Tibial nerve (tissue), 4 donors: ENCODE measurements around the gene GAA. TPM values are rescaled to one million over a fixed set of nuclear protein-coding genes. Genes with fewer than 3 reads are reported as not detected.

Experiments used
- DNase-seq, 2 donors: peaks; one replicate each; pipeline ENCODE4 v3.0.0-alpha.2; 2019; ENCODE audit warnings: low spot score in 2 of 2
- H3K27ac ChIP-seq, 4 donors: fragments of 200-600 bp; sonication (generic) in 3 of 4; one replicate each; pipeline ENCODE4 v1.5.1; 2017 to 2019; ENCODE audit warnings: mild to moderate bottlenecking in 1 of 4
- H3K27me3 ChIP-seq, 2 donors: fragments of 200-600 bp; sonication (generic) in 1 of 2; one replicate each; pipeline versions ENCODE4 v1.5.1 to v1.6.0; 2017 to 2019
- H3K36me3 ChIP-seq, 3 donors: fragments of 200-600 bp; sonication (generic); one replicate each; pipeline ENCODE4 v1.5.1; 2018 to 2019
- H3K4me1 ChIP-seq, 4 donors: fragments of 200-600 bp; sonication (generic) in 3 of 4; one replicate each; pipeline ENCODE4 v1.5.1; 2017 to 2019
- H3K4me3 ChIP-seq, 4 donors: fragments of 200-600 bp; sonication (generic) in 3 of 4; one replicate each; pipeline ENCODE4 v1.5.1; 2017 to 2019; ENCODE audit warnings: mild to moderate bottlenecking in 1 of 4, moderate library complexity in 1 of 4
- H3K9me3 ChIP-seq, 4 donors: fragments of 200-600 bp; sonication (generic) in 3 of 4; one replicate each; pipeline ENCODE4 v1.5.1; 2017 to 2019
- EP300 ChIP-seq, 2 donors: sonication (generic); formaldehyde crosslinking; IDR thresholded peaks; one replicate each; pipeline ENCODE4 v1.6.1; 2017; ENCODE audit warnings: antibody characterized with exemption in 2 of 2, mild to moderate bottlenecking in 1 of 2
- POLR2A ChIP-seq, 2 donors: fragments of 450-650 bp; IDR thresholded peaks; one replicate each; pipeline ENCODE4 v1.6.1; 2017; ENCODE audit warnings: antibody characterized with exemption in 2 of 2, mild to moderate bottlenecking in 2 of 2, moderate library complexity in 2 of 2
- WGBS, 2 donors: methylation state at CpG; one replicate each; pipeline ENCODE4 v1.1.5; 2018; 5-methylcytosine and 5-hydroxymethylcytosine counted together
- total RNA-seq, 4 donors: library from RNA; depleted of rRNA; stranded (reverse); fragments of >200 nt; gene quantifications; one replicate each; pipeline ENCODE4 v1.1.0, GENCODE V29; 2016
- TF ChIP-seq, protein P1 (sequence below), 5 experiments: fragments of 200-600 bp in 3 of 5; fragments of 450-650 bp in 2 of 5; sonication (generic) in 3 of 5; IDR thresholded peaks; one replicate each; pipeline ENCODE4 v1.5.1; 2016 to 2019; ENCODE audit warnings: antibody characterized with exemption in 5 of 5, mild to moderate bottlenecking in 3 of 5, moderate library complexity in 2 of 5

GAA gene
- total RNA-seq, result 10 to 100 TPM; 52.7 to 81.9 (median 67.8) TPM

DNA sequence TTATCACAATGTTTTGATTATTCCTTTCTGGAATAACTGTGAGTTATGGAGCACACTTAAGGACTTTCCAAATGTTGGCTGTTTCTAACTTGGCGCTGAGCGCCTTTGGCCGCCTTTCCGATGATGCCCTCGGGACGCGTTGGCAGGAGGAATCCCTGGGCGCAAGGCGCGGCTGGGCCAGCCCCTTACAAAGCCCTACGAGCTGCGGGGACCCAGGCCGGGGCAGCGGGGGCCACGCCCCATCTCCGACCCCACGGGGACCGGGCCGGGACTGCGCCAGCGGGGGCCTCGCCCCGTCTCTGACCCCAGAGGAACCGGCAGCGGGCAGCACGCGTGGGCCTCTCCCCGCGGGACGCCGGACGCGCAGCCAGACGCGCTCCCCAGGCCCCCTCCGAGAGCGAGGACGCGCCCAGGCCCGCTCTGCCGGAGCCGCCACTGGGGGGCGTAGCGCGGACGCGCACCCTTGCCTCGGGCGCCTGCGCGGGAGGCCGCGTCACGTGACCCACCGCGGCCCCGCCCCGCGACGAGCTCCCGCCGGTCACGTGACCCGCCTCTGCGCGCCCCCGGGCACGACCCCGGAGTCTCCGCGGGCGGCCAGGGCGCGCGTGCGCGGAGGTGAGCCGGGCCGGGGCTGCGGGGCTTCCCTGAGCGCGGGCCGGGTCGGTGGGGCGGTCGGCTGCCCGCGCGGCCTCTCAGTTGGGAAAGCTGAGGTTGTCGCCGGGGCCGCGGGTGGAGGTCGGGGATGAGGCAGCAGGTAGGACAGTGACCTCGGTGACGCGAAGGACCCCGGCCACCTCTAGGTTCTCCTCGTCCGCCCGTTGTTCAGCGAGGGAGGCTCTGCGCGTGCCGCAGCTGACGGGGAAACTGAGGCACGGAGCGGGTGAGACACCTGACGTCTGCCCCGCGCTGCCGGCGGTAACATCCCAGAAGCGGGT is at the start of gene GAA:
TSS of gene GAA (plus strand) at position 571 of the 935 bp plus-strand sequence. CDS start 3,006 bp downstream, outside the sequence.
- Histone ChIP-seq H3K27ac (peak within 1 kb of the TSS; percentile 68 to 98 (median 94)), H3K27me3 (no peaks in the 10 kb centered on the region), H3K36me3 (peaks cover 0 to 16% (median 0%) of the 10 kb centered on the region in 3 donors), H3K9me3 (no peaks in the 10 kb centered on the region), H3K4me3 (peak within 1 kb of the TSS; percentile 66 to 87 (median 76)), H3K4me1 (peaks cover 0 to 16% (median 15%) of the 10 kb centered on the region in 4 donors)
- TF ChIP-seq, protein P1, sequence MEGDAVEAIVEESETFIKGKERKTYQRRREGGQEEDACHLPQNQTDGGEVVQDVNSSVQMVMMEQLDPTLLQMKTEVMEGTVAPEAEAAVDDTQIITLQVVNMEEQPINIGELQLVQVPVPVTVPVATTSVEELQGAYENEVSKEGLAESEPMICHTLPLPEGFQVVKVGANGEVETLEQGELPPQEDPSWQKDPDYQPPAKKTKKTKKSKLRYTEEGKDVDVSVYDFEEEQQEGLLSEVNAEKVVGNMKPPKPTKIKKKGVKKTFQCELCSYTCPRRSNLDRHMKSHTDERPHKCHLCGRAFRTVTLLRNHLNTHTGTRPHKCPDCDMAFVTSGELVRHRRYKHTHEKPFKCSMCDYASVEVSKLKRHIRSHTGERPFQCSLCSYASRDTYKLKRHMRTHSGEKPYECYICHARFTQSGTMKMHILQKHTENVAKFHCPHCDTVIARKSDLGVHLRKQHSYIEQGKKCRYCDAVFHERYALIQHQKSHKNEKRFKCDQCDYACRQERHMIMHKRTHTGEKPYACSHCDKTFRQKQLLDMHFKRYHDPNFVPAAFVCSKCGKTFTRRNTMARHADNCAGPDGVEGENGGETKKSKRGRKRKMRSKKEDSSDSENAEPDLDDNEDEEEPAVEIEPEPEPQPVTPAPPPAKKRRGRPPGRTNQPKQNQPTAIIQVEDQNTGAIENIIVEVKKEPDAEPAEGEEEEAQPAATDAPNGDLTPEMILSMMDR (IDR thresholded peaks at IDR 0.05), result peak; percentile 88 to 100 (median 97)
- TF ChIP-seq POLR2A (IDR thresholded peaks at IDR 0.05) (peak; percentile 56 to 80), EP300 (IDR thresholded peaks at IDR 0.05) (peak in 1 of 2 donors; percentile 44)
- DNase-seq, result peak; percentile 69 to 70
- 0 to 1% methylated on average over 10 to 78 of the region's 114 CpGs for WGBS, 2 donors

DNA sequence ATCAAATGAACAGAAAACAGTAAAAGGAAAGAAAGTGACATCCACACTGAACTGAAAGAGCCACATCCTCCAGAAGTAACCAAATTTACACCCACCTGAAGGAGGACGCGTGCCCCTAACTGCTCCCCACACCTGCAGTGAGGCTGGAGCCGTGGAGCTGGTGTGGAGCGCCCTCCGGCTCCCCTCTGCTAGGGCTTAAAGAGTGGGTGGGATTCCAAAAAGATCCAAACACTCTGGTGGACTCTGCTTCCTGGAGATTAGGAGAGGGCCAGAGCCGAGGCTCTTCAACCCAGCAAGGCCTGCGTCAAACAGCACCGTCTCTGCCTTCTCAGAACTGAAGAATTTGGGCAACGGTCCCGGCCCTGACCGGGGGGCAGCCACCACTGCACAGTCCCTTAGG is 49.7 kb upstream of the GAA start:
- Histone ChIP-seq H3K27ac (no peak overlapping the region), H3K4me3 (no peak overlapping the region), H3K4me1 (peaks cover 0 to 27% (median 14%) of the 10 kb centered on the region in 4 donors), H3K9me3 (no peaks in the 10 kb centered on the region), H3K27me3 (no peaks in the 10 kb centered on the region), H3K36me3 (peaks cover 0 to 24% (median 0%) of the 10 kb centered on the region in 3 donors)
- 94 to 95% methylated on average over 8 to 11 of the region's 11 CpGs for WGBS, 2 donors
- TF ChIP-seq, protein P1 (IDR thresholded peaks at IDR 0.05), result no peak
- no peak for TF ChIP-seq EP300 (IDR thresholded peaks at IDR 0.05)
- TF ChIP-seq POLR2A (IDR thresholded peaks at IDR 0.05), result no peak
- DNase-seq, result no peak

DNA sequence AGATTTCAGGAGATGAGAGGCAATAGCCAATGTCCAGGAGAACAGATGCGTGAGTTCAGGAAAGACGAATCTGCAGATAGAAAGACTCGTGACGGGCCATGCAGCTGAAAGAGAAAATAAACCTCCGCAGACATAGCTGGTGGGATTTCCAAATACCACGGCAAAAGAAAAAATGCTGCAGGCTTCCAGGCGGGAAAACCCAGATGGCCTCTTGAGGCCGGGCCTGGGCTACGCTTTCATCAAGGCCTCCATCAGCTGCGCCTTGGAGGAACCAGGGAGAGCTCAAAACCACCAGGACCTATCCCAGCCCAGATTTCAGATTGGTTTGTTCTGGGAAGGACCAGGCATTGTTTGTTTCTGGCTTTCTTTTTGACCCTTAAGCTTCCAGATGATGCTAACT is 48.3 kb upstream of the GAA start:
- H3K27me3 ChIP-seq, result no peaks in the 10 kb centered on the region
- 62 to 68% methylated on average over 10 of the region's 10 CpGs for WGBS, 2 donors
- H3K4me3 ChIP-seq, result no peak overlapping the region
- H3K27ac ChIP-seq, result peak overlapping the region in 3 of 4 donors; percentile 35 to 83 (median 64)
- TF ChIP-seq, protein P1 (IDR thresholded peaks at IDR 0.05), result no peak
- TF ChIP-seq POLR2A (IDR thresholded peaks at IDR 0.05) (no peak), EP300 (IDR thresholded peaks at IDR 0.05) (no peak)
- peaks cover 0 to 27% (median 14%) of the 10 kb centered on the region in 4 donors for H3K4me1 ChIP-seq
- no peak for DNase-seq
- H3K9me3 ChIP-seq, result no peaks in the 10 kb centered on the region
- peaks cover 0 to 30% (median 0%) of the 10 kb centered on the region in 3 donors for H3K36me3 ChIP-seq

DNA sequence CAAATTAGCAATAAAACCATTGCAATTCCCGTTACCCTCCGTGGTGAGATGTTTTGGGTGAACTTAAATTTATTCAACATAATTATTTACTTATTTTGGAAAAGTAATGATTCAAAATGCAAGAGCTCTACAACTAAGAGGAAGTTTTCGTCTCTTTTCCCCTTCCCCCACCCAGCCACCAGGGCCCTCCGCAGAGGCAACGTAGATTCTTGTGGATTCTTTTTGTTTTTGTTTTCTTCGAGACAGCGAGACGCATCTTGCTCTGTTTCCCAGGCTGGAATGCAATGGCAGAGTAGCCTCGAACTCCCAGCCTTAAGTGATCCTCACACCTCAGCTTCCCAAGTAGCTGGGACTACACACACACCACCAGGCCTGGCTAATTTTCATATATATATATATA is 45.8 kb upstream of the GAA start:
- Histone ChIP-seq H3K4me3 (no peak overlapping the region), H3K27me3 (no peaks in the 10 kb centered on the region), H3K4me1 (peaks cover 0 to 27% (median 14%) of the 10 kb centered on the region in 4 donors), H3K9me3 (no peaks in the 10 kb centered on the region), H3K27ac (no peak overlapping the region), H3K36me3 (peaks cover 0 to 24% (median 0%) of the 10 kb centered on the region in 3 donors)
- DNase-seq, result no peak
- 70 to 81% methylated on average over 9 of the region's 9 CpGs for WGBS, 2 donors
- TF ChIP-seq POLR2A (IDR thresholded peaks at IDR 0.05), result no peak
- no peak for TF ChIP-seq EP300 (IDR thresholded peaks at IDR 0.05)
- TF ChIP-seq, protein P1 (IDR thresholded peaks at IDR 0.05), result no peak
